IPS-15b (cell line): ENCODE data around the gene MYH15.

Experiments
- H3K27me3 ChIP-seq: one replicate; pipeline ENCODE4 v1.6.1; 2013; ENCODE audit warnings: low read length; ENCODE audit not compliant: control insufficient read depth, insufficient read depth
- H3K36me3 ChIP-seq: one replicate; pipeline ENCODE4 v1.6.1; 2013; ENCODE audit warnings: low read length; ENCODE audit not compliant: control insufficient read depth, insufficient read depth
- H3K4me1 ChIP-seq: one replicate; pipeline ENCODE4 v1.6.1; 2013; ENCODE audit warnings: mild to moderate bottlenecking, low read length; ENCODE audit not compliant: control insufficient read depth, insufficient read depth
- H3K4me3 ChIP-seq: one replicate; pipeline ENCODE4 v1.5.1; 2013; ENCODE audit warnings: low read depth, low read length
- H3K9ac ChIP-seq: one replicate; pipeline ENCODE4 v1.6.1; 2013; ENCODE audit warnings: low read depth, mild to moderate bottlenecking, low read length
- H3K9me3 ChIP-seq: one replicate; pipeline ENCODE4 v1.6.1; 2013; ENCODE audit warnings: mild to moderate bottlenecking, low read length; ENCODE audit not compliant: control insufficient read depth, insufficient read depth

MYH15 gene

GRCh38 chr3:108409800-108410178 is 100.6 kb downstream of the MYH15 start:
- H3K4me3 ChIP-seq, result no peak overlapping the region
- H3K27me3 ChIP-seq, result no peaks in the 10 kb centered on the region
- H3K9ac ChIP-seq, result no peak overlapping the region
- H3K4me1 ChIP-seq, result no peaks in the 10 kb centered on the region
- no peaks in the 10 kb centered on the region for H3K36me3 ChIP-seq
- no peaks in the 10 kb centered on the region for H3K9me3 ChIP-seq

GRCh38 chr3:108408883-108409799 is 101.3 kb downstream of the MYH15 start:
- no peak overlapping the region for H3K9ac ChIP-seq
- H3K4me3 ChIP-seq, result no peak overlapping the region
- no peaks in the 10 kb centered on the region for H3K4me1 ChIP-seq
- H3K9me3 ChIP-seq, result no peaks in the 10 kb centered on the region
- H3K27me3 ChIP-seq, result no peaks in the 10 kb centered on the region
- no peaks in the 10 kb centered on the region for H3K36me3 ChIP-seq

DNA sequence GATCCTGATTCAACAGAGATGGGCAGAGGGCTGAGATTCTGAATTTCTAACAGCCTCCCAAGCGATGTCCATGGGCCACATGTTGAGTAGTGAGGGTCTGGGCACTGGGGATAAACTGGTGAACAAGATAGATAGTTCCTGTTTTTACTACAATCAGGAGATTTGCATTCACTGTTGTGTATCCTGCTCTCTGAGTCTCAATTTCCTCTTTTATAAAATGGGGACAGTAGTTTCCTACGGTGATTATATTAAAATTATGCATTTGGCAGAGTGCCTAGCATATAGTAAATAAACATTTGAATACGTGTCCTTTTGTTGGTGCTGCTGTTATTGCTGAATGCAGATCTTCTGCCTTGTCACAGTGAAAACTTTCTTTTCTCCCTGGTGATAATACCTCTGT is 102.5 kb downstream of the MYH15 start:
- Histone ChIP-seq H3K9ac (no peak overlapping the region), H3K4me1 (no peaks in the 10 kb centered on the region), H3K4me3 (no peak overlapping the region), H3K36me3 (no peaks in the 10 kb centered on the region), H3K9me3 (no peaks in the 10 kb centered on the region), H3K27me3 (no peaks in the 10 kb centered on the region)

- Histone ChIP-seq H3K9ac (no peak overlapping the region), H3K36me3 (no peaks in the 10 kb centered on the region), H3K9me3 (no peaks in the 10 kb centered on the region), H3K4me1 (no peaks in the 10 kb centered on the region), H3K4me3 (no peak overlapping the region), H3K27me3 (no peaks in the 10 kb centered on the region)
These were observed 103.7 kb downstream of the MYH15 start for GRCh38 chr3:108406661-108407206.

DNA sequence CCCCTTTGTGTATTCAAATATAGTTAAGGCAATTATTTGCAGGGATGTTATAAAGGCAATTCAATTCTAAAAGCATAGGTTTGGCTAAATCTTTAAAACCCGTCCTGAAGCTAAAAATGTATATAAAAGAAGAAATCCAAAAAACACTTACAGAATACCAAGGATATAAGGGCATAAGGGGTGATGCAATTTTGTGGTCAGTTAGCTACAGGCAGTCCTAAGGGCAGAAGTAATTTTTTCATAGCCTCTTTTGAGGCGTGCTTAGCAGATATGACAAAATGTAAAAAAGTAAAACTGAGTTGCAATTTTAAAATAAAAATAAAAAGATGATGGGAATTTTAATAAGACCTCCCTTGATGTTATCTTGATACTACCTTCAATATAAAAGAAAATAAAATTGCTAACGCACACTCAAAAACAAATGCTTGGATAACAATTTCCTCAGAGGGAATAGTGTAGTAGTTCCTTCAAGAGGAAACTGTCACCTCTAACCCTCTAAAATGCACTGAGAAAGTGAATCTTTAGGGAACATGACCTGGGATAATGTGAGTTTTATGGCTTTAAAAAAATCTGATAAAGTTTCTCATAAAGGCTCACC is 104.2 kb downstream of the MYH15 start:
- H3K4me1 ChIP-seq, result no peaks in the 10 kb centered on the region
- H3K4me3 ChIP-seq, result no peak overlapping the region
- H3K9me3 ChIP-seq, result no peaks in the 10 kb centered on the region
- no peaks in the 10 kb centered on the region for H3K27me3 ChIP-seq
- H3K9ac ChIP-seq, result no peak overlapping the region
- no peaks in the 10 kb centered on the region for H3K36me3 ChIP-seq

DNA sequence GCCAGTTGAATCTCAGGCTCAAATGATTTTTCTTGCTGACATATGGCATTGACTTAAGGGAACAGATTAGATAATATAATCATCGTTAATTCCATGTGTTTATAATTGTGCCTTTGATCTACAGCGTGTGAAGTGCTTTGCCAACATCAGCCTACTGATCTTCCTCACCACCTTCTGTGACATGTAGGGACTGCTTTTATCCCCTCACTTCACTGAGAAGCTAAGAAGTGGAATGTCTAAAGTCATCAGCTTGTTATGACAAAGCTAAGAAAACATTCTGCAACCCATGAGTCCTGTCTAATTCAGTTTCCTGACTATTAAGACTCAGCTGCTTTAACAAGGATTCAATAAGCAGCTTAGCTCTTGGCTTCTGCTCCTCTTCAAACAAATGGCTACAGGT is 106.0 kb downstream of the MYH15 start:
- no peaks in the 10 kb centered on the region for H3K9me3 ChIP-seq
- H3K9ac ChIP-seq, result no peak overlapping the region
- H3K36me3 ChIP-seq, result no peaks in the 10 kb centered on the region
- H3K4me1 ChIP-seq, result no peaks in the 10 kb centered on the region
- no peak overlapping the region for H3K4me3 ChIP-seq
- H3K27me3 ChIP-seq, result no peaks in the 10 kb centered on the region

- Histone ChIP-seq H3K27me3 (no peaks in the 10 kb centered on the region), H3K4me3 (no peak overlapping the region), H3K36me3 (no peaks in the 10 kb centered on the region), H3K9me3 (no peaks in the 10 kb centered on the region), H3K9ac (no peak overlapping the region), H3K4me1 (no peaks in the 10 kb centered on the region)
These were observed 106.6 kb downstream of the MYH15 start for GRCh38 chr3:108403686-108404345.

- H3K9ac ChIP-seq, result no peak overlapping the region
- H3K9me3 ChIP-seq, result no peaks in the 10 kb centered on the region
- H3K4me3 ChIP-seq, result no peak overlapping the region
- H3K4me1 ChIP-seq, result no peaks in the 10 kb centered on the region
- H3K27me3 ChIP-seq, result no peaks in the 10 kb centered on the region
- no peaks in the 10 kb centered on the region for H3K36me3 ChIP-seq
These were observed 107.2 kb downstream of the MYH15 start for GRCh38 chr3:108403198-108403597.

DNA sequence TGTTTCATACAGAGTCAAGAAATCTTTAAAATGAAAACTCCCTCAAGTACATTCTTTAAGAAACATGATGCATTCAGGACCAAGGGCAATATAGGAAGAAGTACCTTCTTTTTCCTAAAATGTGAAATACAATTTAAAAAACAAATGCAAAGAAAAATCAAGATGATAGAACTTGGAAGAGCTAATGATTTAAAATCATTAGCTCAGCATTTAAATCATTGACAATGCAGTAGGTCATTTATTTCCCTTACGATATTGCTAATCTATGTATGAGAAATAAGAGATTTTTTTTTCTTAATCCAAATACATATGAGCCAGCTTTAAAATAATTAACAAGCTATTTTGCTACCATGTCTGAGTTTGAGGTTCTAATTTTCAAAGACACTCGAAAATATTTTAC is 108.6 kb downstream of the MYH15 start:
- no peaks in the 10 kb centered on the region for H3K36me3 ChIP-seq
- H3K4me3 ChIP-seq, result no peak overlapping the region
- no peaks in the 10 kb centered on the region for H3K4me1 ChIP-seq
- H3K27me3 ChIP-seq, result no peaks in the 10 kb centered on the region
- H3K9me3 ChIP-seq, result no peaks in the 10 kb centered on the region
- H3K9ac ChIP-seq, result no peak overlapping the region

DNA sequence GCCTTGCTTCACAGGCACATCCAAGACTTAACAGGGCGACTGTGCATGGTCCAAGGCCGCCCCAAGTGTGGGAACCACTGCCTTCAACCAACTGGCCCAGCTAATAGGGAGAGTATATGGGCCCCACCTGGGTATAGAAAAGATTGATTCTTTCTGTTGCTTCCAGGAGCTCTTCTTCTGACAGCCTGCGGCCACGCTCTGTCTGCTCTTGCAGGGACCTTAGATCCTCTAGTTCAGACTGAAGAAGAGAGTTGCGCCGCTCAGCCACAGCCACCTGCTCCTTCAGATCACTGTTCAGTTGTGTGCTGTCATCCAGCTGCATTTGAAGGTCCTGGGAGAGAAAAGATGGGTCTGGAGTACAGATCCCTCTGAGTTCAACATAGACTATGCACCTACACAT is 111.9 kb downstream of the MYH15 start:
- H3K36me3 ChIP-seq, result no peaks in the 10 kb centered on the region
- no peaks in the 10 kb centered on the region for H3K9me3 ChIP-seq
- no peaks in the 10 kb centered on the region for H3K4me1 ChIP-seq
- H3K27me3 ChIP-seq, result no peaks in the 10 kb centered on the region
- H3K4me3 ChIP-seq, result no peak overlapping the region
- H3K9ac ChIP-seq, result no peak overlapping the region

- H3K27me3 ChIP-seq, result no peaks in the 10 kb centered on the region
- no peaks in the 10 kb centered on the region for H3K9me3 ChIP-seq
- H3K4me1 ChIP-seq, result no peaks in the 10 kb centered on the region
- no peaks in the 10 kb centered on the region for H3K36me3 ChIP-seq
- H3K4me3 ChIP-seq, result no peak overlapping the region
- no peak overlapping the region for H3K9ac ChIP-seq
These were observed 114.1 kb downstream of the MYH15 start for GRCh38 chr3:108396336-108396735.
